Kidney epithelial cell (primary cell): ENCODE measurements around the gene PPP3CA. TPM values are rescaled to one million over a fixed set of nuclear protein-coding genes. Genes with fewer than 3 reads are reported as not detected.

Source experiments
- DNase-seq: peaks from one replicate; pipeline ENCODE4 v3.0.0-alpha.2; 2010; ENCODE audit warnings: low read depth
- H3K27me3 ChIP-seq: 2 replicates; pipeline ENCODE4 v1.6.0; 2011; ENCODE audit warnings: low read length; ENCODE audit not compliant: control insufficient read depth, insufficient read depth
- H3K36me3 ChIP-seq: 2 replicates; pipeline ENCODE4 v1.5.1; 2011; ENCODE audit warnings: low read length; ENCODE audit not compliant: control insufficient read depth, insufficient read depth
- H3K4me3 ChIP-seq: 2 replicates; pipeline ENCODE4 v1.5.1; 2011; ENCODE audit warnings: low read depth, mild to moderate bottlenecking, control low read depth, low read length
- CTCF ChIP-seq: IDR thresholded peaks from 2 replicates; pipeline ENCODE4 v1.5.1; 2011; ENCODE audit warnings: mild to moderate bottlenecking, moderate library complexity, low read length, control low read depth, inconsistent platforms; ENCODE audit not compliant: insufficient read depth, poor library complexity, severe bottlenecking
- total RNA-seq: library from RNA; depleted of rRNA; stranded (reverse); fragments of >200 nt; gene quantifications from 2 replicates; pipeline ENCODE4 v1.2.3, GENCODE V29; 2015

Gene PPP3CA
- total RNA-seq, 1 donor from 2014 or later, result 26.5 TPM

DNA sequence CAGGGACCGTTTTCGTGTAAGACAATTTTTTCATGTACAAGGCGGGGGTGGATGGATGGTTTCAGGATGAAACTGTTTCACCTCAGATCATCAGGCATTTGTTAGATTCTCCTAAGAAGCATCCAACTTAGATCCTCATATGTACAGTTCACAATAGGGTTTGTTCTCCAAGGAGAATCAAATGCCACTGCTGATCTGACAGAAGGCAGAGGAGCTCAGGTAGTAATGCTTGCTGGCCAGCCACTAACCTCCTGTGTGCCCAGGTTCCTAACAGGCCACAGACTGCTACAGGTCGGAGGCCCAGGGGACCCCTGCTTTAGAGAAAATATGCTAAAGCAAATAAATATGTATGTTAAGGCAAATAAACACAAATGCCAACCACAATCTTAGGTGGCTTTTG is 61.3 kb downstream of the PPP3CA start:
- H3K27me3 ChIP-seq, result no peaks in the 10 kb centered on the region
- TF ChIP-seq CTCF, result no peak

DNA sequence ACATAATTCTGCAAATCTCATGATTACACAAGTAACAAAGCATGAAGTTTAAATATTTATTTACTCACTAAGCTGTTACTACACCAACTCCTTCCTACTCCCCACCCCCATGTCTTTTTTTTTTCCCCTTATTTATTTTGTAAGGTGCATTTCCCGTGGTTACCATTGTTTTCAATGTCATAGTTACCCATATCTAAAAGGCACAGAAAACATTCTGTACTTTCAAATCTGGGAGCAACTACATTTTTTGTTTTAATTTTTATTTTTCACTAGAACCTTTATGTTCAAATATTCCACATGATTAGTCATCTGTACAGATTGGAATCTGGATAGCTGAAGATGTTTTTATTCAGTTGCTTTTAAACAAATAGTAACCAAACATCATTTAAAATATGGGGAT is 62.8 kb downstream of the PPP3CA start:
- Histone ChIP-seq H3K36me3 (no peaks in the 10 kb centered on the region), H3K4me3 (no peak overlapping the region), H3K27me3 (no peaks in the 10 kb centered on the region)
- no peak for TF ChIP-seq CTCF
- no peak for DNase-seq

More for the DNA sequence above, 61.3 kb downstream of the PPP3CA start:
- no peaks in the 10 kb centered on the region for H3K36me3 ChIP-seq
- H3K4me3 ChIP-seq, result no peak overlapping the region
- DNase-seq, result no peak

DNA sequence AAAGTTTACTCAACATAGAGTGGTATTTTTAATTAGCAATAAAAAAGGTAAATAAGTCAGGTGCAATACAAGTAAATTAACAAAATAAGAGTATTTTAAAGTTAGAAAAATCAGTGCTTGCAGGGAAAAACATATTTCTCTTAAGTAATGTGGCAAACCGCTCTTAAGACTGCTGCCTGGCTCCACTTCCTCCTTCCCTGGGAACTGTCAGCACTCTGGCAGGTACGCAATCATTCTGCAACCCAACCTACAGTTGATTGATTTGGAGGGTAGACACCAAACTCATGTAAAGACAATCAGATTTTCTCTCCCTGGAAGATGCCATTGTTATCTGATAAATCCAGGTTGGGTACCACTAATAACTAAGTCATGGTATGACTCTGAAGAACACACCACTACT is 63.9 kb downstream of the PPP3CA start:
- Histone ChIP-seq H3K36me3 (no peaks in the 10 kb centered on the region), H3K4me3 (no peak overlapping the region), H3K27me3 (no peaks in the 10 kb centered on the region)
- no peak for DNase-seq
- TF ChIP-seq CTCF, result no peak

DNA sequence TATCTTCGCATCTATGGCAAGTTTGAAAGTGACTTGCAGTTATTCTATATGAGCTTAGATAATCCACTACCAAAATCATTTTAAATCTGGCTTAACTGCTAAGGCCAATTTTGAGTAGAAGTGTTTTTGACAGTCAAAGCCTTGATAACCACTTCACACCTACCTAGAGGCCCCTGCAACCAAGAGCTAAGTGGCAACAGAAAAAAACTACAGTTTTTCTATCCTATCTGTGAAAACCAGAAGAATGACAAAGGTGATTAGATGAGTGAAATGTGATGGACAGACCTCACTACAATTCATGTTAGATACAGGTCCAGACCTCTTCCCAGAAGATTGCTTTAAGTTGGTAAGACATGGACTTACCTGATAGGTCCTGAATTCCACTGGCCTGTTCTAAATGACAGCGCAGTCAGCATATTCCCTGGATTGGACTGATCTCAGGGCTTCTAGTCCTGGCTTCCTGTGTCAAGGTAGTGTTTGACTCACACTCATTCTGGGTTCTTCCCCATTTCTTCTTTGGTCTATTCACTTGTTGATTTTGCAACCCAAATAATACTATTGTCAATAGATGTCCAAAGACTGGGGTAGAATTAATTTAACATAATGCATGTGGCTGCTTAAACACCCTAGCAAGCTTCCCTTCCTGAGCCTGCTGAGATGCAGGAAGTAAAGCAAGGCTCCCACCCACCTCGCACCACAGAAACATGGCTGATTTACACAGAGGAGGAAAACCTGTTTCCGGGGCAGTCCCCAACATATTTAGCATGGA is 65.1 kb downstream of the PPP3CA start:
- Histone ChIP-seq H3K36me3 (no peaks in the 10 kb centered on the region), H3K27me3 (no peaks in the 10 kb centered on the region), H3K4me3 (no peak overlapping the region)
- no peak for TF ChIP-seq CTCF
- DNase-seq, result no peak

- no peak overlapping the region for H3K4me3 ChIP-seq
- DNase-seq, result no peak
- no peaks in the 10 kb centered on the region for H3K36me3 ChIP-seq
- no peaks in the 10 kb centered on the region for H3K27me3 ChIP-seq
- TF ChIP-seq CTCF, result no peak
Measured at GRCh38 chr4:101280866-101281600, 66.3 kb downstream of the PPP3CA start.

- DNase-seq, result no peak
- H3K27me3 ChIP-seq, result no peaks in the 10 kb centered on the region
- TF ChIP-seq CTCF, result no peak
- H3K4me3 ChIP-seq, result no peak overlapping the region
- H3K36me3 ChIP-seq, result no peaks in the 10 kb centered on the region
Measured at GRCh38 chr4:101279377-101279871, 67.9 kb downstream of the PPP3CA start.
